Measurements from ENCODE around the gene NPC2.

Gene NPC2

GRCh38 chr14:74482571-74482970 is 10.5 kb downstream of the NPC2 start:
- no peak for DNase-seq
- TF ChIP-seq POLR2A (IDR thresholded peaks at IDR 0.05; ENCODE audit: low read length) = no peak
- TF ChIP-seq GATA1 (IDR thresholded peaks at IDR 0.05; ENCODE audit: low read depth, low read length) = no peak

GRCh38 chr14:74480046-74480445 is 13.1 kb downstream of the NPC2 start:
- no peak for TF ChIP-seq POLR2A (IDR thresholded peaks at IDR 0.05; ENCODE audit: low read length)
- no peak for TF ChIP-seq GATA1 (IDR thresholded peaks at IDR 0.05; ENCODE audit: low read depth, low read length)
- DNase-seq = no peak

- TF ChIP-seq GATA1 (IDR thresholded peaks at IDR 0.05; ENCODE audit: low read depth, low read length) (no peak), POLR2A (IDR thresholded peaks at IDR 0.05; ENCODE audit: low read length) (no peak)
- peak in 1 of 2 experiments; percentile 5 for DNase-seq
These were observed 14.0 kb downstream of the NPC2 start for GRCh38 chr14:74478996-74479635.

- no peak for TF ChIP-seq POLR2A (IDR thresholded peaks at IDR 0.05; ENCODE audit: low read length)
- no peak for TF ChIP-seq GATA1 (IDR thresholded peaks at IDR 0.05; ENCODE audit: low read depth, low read length)
- DNase-seq = no peak
These were observed 16.5 kb downstream of the NPC2 start for GRCh38 chr14:74476607-74477006.

GRCh38 chr14:74476107-74476506 is 17.0 kb downstream of the NPC2 start:
- no peak for DNase-seq
- TF ChIP-seq GATA1 (IDR thresholded peaks at IDR 0.05; ENCODE audit: low read depth, low read length) (no peak), POLR2A (IDR thresholded peaks at IDR 0.05; ENCODE audit: low read length) (no peak)

- TF ChIP-seq POLR2A (IDR thresholded peaks at IDR 0.05; ENCODE audit: low read length) = no peak
- TF ChIP-seq GATA1 (IDR thresholded peaks at IDR 0.05; ENCODE audit: low read depth, low read length) = no peak
- no peak for DNase-seq
These were observed 17.4 kb downstream of the NPC2 start for GRCh38 chr14:74475678-74476077.

GRCh38 chr14:74474376-74474775 is 18.7 kb downstream of the NPC2 start:
- DNase-seq = no peak
- TF ChIP-seq GATA1 (IDR thresholded peaks at IDR 0.05; ENCODE audit: low read depth, low read length) = no peak
- no peak for TF ChIP-seq POLR2A (IDR thresholded peaks at IDR 0.05; ENCODE audit: low read length)

- no peak for TF ChIP-seq GATA1 (IDR thresholded peaks at IDR 0.05; ENCODE audit: low read depth, low read length)
- no peak for TF ChIP-seq POLR2A (IDR thresholded peaks at IDR 0.05; ENCODE audit: low read length)
- no peak for DNase-seq
These were observed 20.5 kb downstream of the NPC2 start for GRCh38 chr14:74472601-74473000.

GRCh38 chr14:74469548-74470518 is 23.3 kb downstream of the NPC2 start:
- DNase-seq = no peak
- no peak for TF ChIP-seq GATA1 (IDR thresholded peaks at IDR 0.05; ENCODE audit: low read depth, low read length)
- TF ChIP-seq POLR2A (IDR thresholded peaks at IDR 0.05; ENCODE audit: low read length) = no peak

GRCh38 chr14:74468513-74468912 is 24.6 kb downstream of the NPC2 start:
- TF ChIP-seq GATA1 (IDR thresholded peaks at IDR 0.05; ENCODE audit: low read depth, low read length) = no peak
- TF ChIP-seq POLR2A (IDR thresholded peaks at IDR 0.05; ENCODE audit: low read length) = no peak

GRCh38 chr14:74465335-74465734 is 27.8 kb downstream of the NPC2 start:
- TF ChIP-seq POLR2A (IDR thresholded peaks at IDR 0.05; ENCODE audit: low read length) (no peak), GATA1 (IDR thresholded peaks at IDR 0.05; ENCODE audit: low read depth, low read length) (no peak)
- DNase-seq = no peak

More at GRCh38 chr14:74468513-74468912, 24.6 kb downstream of the NPC2 start:
- no peak for DNase-seq

GRCh38 chr14:74464785-74465184 is 28.3 kb downstream of the NPC2 start:
- TF ChIP-seq GATA1 (IDR thresholded peaks at IDR 0.05; ENCODE audit: low read depth, low read length) = no peak
- TF ChIP-seq POLR2A (IDR thresholded peaks at IDR 0.05; ENCODE audit: low read length) = no peak
- DNase-seq = no peak

GRCh38 chr14:74463697-74464096 is 29.4 kb downstream of the NPC2 start:
- DNase-seq = no peak
- TF ChIP-seq POLR2A (IDR thresholded peaks at IDR 0.05; ENCODE audit: low read length) (no peak), GATA1 (IDR thresholded peaks at IDR 0.05; ENCODE audit: low read depth, low read length) (no peak)

- no peak for TF ChIP-seq POLR2A (IDR thresholded peaks at IDR 0.05; ENCODE audit: low read length)
- no peak for TF ChIP-seq GATA1 (IDR thresholded peaks at IDR 0.05; ENCODE audit: low read depth, low read length)
- DNase-seq = no peak
These were observed 30.1 kb downstream of the NPC2 start for GRCh38 chr14:74462993-74463392.

Measured in erythroblast (primary cell).